HCT116 (cell line): ENCODE measurements around the gene NEMP2.

Experiments
- POLR2A ChIP-seq: IDR thresholded peaks from 2 replicates; pipeline ENCODE4 v1.7.0; 2011; ENCODE audit warnings: borderline replicate concordance; ENCODE audit not compliant: insufficient read depth, insufficient read length; ENCODE audit errors: extremely low read depth
- TF ChIP-seq, protein P1 (sequence below), 3 experiments: fragments of 200-600 bp in 1 of 3; sonication (generic) in 1 of 3; IDR thresholded peaks in 2 of 3; conservative IDR thresholded peaks in 1 of 3; 2 replicates each; pipeline ENCODE4 v1.5.1; 2012 to 2017; ENCODE audit warnings: low read depth in 2 of 3, low read length in 2 of 3, antibody characterized with exemption in 1 of 3, borderline replicate concordance in 1 of 3, control low read depth in 1 of 3, mild to moderate bottlenecking in 1 of 3, mixed read lengths in 1 of 3, mixed run types in 1 of 3, moderate library complexity in 1 of 3; ENCODE audit not compliant: insufficient read depth in 1 of 3

DNA sequence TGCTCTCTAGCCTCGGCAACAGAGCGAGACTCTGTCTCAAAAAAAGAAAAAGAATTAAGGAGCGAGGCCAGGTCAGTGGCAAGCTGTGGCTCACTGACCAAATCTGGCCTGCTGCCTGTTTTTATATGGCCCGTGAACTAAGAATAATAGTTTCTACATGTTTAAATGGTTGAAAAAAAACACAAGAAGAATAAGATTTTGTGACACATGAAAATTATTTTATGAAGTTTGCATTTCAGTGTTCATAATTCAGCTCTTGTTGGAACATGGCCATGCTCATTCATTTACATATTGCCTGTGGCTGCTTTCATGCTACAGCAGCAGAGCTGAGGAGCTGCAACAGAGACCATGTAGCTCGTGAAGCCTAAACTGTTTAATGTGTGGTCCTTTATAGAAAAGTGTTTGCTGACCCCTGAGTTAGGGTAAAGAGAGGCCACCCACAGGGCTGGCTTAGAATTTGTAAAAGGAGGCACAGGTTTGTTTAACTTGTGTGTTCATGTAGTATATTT, 66.9 kb downstream of the NEMP2 start:
- TF ChIP-seq, protein P1, sequence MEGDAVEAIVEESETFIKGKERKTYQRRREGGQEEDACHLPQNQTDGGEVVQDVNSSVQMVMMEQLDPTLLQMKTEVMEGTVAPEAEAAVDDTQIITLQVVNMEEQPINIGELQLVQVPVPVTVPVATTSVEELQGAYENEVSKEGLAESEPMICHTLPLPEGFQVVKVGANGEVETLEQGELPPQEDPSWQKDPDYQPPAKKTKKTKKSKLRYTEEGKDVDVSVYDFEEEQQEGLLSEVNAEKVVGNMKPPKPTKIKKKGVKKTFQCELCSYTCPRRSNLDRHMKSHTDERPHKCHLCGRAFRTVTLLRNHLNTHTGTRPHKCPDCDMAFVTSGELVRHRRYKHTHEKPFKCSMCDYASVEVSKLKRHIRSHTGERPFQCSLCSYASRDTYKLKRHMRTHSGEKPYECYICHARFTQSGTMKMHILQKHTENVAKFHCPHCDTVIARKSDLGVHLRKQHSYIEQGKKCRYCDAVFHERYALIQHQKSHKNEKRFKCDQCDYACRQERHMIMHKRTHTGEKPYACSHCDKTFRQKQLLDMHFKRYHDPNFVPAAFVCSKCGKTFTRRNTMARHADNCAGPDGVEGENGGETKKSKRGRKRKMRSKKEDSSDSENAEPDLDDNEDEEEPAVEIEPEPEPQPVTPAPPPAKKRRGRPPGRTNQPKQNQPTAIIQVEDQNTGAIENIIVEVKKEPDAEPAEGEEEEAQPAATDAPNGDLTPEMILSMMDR (IDR thresholded peaks at IDR 0.05 in 2 of 3, conservative IDR thresholded peaks at IDR 0.05 in 1 of 3; ENCODE audit: borderline replicate concordance in 1 of 3, insufficient read depth in 1 of 3, low read depth in 2 of 3, low read length in 2 of 3) = no peak
- TF ChIP-seq POLR2A = no peak
